ENCODE data around the gene MSH5.
"Not testable (repeated sequence)": the region's sequence is repeated elsewhere in the genome, so short reads cannot be mapped to it uniquely, and the experiment has no call there.

The MSH5 gene

GRCh38 chr6:31794866-31795615, 55.2 kb downstream of the MSH5 start:
- Histone ChIP-seq H3K4me3 (peak overlapping the region; percentile 94), H3K27ac (peak overlapping the region; percentile 91 to 97)
- no peak for TF ChIP-seq CTCF (IDR thresholded peaks at IDR 0.05)
- DNase-seq (ENCODE audit: low spot score): peak; percentile 74

GRCh38 chr6:31795616-31796298, 56.0 kb downstream of the MSH5 start, which contains the start of gene VARS1:
VARS1 (minus strand) TSS chr6:31795752; CDS start chr6:31795217, 535 bp downstream.
- peak; percentile 79 for TF ChIP-seq CTCF (IDR thresholded peaks at IDR 0.05)
- peak; percentile 95 for DNase-seq (ENCODE audit: low spot score)
- Histone ChIP-seq H3K27ac (peak within 1 kb of the TSS; percentile 91 to 97), H3K4me3 (peak within 1 kb of the TSS; percentile 94)

- Histone ChIP-seq H3K4me3 (no peak overlapping the region), H3K27ac (no peak overlapping the region)
- TF ChIP-seq CTCF (IDR thresholded peaks at IDR 0.05): no peak
- DNase-seq (ENCODE audit: low spot score): no peak
These were observed 57.2 kb downstream of the MSH5 start for GRCh38 chr6:31796993-31797385.

GRCh38 chr6:31797588-31797987, 57.8 kb downstream of the MSH5 start:
- Histone ChIP-seq H3K4me3 (no peak overlapping the region), H3K27ac (no peak overlapping the region)
- no peak for TF ChIP-seq CTCF (IDR thresholded peaks at IDR 0.05)
- no peak for DNase-seq (ENCODE audit: low spot score)

GRCh38 chr6:31799781-31800180, 60.0 kb downstream of the MSH5 start:
- H3K27ac ChIP-seq: peak overlapping the region in 1 of 2 donors; percentile 27
- no peak for DNase-seq (ENCODE audit: low spot score)
- TF ChIP-seq CTCF (IDR thresholded peaks at IDR 0.05): no peak

GRCh38 chr6:31801031-31801927, 61.5 kb downstream of the MSH5 start:
- not testable (repeated sequence) for H3K4me3 ChIP-seq; H3K27ac ChIP-seq; DNase-seq (ENCODE audit: low spot score)

More at GRCh38 chr6:31799781-31800180, 60.0 kb downstream of the MSH5 start:
- no peak overlapping the region for H3K4me3 ChIP-seq

GRCh38 chr6:31805939-31806469, 66.2 kb downstream of the MSH5 start:
- DNase-seq (ENCODE audit: low spot score): no peak
- no peak for TF ChIP-seq CTCF (IDR thresholded peaks at IDR 0.05)
- H3K27ac ChIP-seq: peak overlapping the region; percentile 85 to 94
- peak overlapping the region; percentile 77 for H3K4me3 ChIP-seq
